ENCODE data around the gene SNX17.

The SNX17 gene

DNA sequence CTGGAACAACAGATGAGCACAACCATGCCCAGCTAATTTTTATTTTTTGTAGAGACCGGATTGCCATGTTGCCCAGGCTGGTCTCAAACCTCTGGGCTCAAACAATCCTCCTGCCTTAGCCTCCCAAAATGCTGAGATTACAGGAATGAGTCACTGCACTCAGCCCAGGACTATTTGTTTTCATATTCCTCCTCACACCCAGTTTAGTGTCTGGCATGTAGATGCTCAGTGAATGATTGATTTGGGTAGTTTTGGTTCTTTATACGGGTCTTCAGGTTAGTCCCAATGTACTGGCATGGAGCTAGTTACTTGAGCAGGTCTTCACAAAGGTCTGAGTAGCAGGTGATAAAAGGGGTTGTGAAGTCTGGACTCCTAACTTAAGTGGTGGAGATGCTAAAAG lies 6.5 kb upstream of the SNX17 start:
- in situ Hi-C loops (cut with HindIII; ENCODE audit: low sequenced_read_pairs): no loop called here

DNA sequence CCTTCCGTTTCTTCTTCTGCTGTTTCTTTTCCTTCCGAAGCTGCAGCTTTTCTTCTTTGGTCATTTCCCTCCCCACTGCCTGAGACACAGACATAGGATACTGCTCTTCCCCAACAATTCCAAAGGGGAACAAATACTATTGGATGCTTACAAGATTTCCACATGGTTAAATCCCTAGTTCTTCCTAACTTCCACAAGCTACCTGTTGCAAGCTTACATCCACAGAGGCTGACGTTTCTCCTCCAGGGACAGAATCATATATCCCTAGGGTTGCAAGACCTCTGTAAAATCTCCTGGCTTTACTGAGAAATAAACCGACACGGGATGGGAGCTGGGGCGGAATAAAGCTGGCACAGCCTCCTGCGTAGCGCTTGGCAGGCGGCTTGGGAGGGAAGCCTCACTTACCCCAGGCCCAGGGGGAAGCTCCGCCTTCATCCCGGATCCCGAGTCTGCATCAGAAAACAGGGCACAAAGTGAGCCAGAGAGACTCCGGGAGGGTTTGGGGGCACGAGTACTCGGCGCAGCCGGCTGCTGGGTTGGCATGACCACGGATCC lies 868 bp upstream of the SNX17 start:
- in situ Hi-C loops (cut with HindIII; ENCODE audit: low sequenced_read_pairs): no loop called here

DNA sequence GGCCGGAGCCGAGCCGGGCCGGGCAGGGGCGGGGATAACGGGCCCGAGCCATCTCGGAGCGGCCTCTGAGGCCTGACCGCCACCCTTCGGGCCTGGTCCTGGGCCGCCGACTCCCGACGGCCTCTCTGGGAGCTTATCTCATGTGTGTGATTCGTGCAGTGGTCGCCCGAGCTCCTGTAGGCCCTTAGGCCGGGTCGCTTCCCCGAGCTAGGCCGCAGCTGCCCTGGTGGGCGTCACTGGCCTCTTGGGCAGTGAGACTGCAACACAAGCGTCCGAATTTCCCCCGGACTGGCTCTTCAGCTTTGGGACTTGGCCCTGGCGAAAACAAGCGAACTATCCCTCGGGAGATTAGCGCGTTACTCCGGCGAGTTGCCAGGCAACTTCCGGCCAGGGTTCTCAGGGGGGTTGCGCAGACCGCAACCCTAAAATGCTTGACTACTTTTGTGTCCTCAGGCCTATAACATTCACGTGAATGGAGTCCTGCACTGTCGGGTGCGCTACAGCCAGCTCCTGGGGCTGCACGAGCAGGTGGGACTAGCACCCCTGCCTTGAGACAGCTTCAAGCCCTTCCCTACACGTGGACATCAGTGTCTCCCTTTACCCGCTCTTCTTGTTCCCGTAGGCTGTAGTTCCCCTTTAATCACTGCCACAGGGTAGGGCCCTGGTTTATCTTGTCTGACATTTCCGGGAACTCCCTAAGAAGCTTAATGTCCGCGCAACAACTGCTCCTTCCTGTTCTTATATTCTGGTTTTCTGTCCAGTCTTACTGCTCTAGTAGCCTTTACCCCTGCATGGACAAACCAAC lies 602 bp downstream of the SNX17 start:
- in situ Hi-C loops (cut with HindIII; ENCODE audit: low sequenced_read_pairs): no loop called here

DNA sequence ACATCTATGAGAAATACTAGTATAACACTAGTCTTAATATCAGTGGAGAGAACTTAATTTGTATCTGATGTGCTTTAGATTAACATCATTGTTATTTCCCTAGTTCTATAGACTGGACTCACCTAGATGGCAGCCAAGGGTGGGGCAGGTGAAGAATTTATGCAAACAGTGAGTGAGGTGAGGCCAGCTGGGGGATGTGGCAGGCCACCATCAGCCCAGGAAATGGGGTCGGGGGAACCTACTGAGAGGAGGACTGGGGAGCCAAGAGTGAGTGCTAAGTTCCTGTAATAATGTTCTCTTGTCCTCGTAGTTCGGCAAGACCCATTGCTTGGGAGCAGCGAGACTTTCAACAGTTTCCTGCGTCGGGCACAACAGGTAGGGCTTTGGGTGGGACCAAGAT lies 2.5 kb downstream of the SNX17 start:
- in situ Hi-C loops (cut with HindIII; ENCODE audit: low sequenced_read_pairs): no loop called here

DNA sequence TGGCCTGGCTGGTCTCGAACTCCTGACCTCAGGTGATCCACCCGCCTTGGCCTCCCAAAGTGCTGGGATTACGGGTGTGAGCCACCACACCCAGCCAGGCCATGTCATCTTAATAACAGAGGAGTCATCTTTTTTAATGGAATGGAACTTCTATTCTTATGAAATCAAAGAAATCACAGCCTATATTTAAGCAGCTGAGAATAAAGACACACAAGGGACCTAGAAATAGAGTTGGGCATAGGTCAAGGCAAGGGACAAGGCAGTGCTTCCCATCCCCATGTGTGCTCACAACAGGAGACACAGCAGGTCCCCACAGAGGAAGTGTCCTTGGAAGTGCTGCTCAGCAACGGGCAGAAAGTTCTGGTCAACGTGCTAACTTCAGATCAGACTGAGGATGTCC lies 3.2 kb downstream of the SNX17 start:
- in situ Hi-C loops (cut with HindIII; ENCODE audit: low sequenced_read_pairs): no loop called here

DNA sequence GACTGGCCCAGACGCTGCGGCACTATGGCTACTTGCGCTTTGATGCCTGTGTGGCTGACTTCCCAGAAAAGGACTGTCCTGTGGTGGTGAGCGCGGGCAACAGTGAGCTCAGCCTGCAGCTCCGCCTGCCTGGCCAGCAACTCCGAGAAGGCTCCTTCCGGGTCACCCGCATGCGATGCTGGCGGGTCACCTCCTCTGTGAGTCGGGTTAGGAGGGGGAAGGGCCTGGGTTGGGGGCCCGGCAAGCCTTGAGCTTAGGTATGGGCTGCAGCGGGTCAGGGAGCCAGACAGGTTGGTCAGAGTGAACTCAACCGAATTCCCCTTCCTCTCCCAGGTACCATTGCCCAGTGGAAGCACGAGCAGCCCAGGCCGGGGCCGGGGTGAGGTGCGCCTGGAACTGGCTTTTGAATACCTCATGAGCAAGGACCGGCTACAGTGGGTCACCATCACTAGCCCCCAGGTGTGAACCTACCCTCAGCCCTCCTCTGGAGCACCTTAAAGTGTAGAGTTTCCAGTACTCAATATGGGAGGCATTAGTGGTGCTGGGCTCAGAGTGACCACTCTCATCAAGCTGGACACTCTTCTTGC lies 5.2 kb downstream of the SNX17 start:
- in situ Hi-C loops (cut with HindIII; ENCODE audit: low sequenced_read_pairs): no loop called here

DNA sequence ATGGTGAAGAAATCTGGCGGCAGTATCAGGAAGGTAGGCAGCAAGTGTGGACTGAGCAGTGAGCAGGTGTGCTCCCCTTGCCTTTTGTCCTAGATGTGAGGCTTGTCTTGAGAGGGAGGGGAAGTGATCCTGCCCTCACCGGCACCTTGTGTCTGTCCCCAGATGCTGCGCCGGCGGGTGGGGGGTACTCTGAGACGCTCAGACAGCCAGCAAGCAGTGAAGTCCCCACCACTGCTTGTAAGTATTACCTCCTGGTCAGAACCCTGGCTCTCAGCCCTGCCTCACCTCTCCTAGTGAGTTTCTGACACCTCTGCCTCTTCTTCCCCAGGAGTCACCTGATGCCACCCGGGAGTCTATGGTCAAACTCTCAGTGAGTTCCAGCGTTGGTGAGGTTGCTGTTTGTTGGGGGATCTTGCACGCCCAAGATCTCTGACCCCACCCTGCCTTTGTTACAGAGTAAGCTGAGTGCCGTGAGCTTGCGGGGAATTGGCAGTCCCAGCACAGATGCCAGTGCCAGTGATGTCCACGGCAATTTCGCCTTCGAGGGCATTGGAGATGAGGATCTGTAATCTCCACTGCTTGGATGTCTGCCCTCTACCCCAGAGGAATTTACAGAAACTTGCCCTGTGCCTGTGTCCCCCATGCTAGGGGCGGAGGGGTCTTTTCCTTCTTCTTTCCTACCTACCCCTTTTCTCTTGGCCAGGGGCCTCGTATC lies 5.9 kb downstream of the SNX17 start:
- in situ Hi-C loops (cut with HindIII; ENCODE audit: low sequenced_read_pairs): no loop called here

DNA sequence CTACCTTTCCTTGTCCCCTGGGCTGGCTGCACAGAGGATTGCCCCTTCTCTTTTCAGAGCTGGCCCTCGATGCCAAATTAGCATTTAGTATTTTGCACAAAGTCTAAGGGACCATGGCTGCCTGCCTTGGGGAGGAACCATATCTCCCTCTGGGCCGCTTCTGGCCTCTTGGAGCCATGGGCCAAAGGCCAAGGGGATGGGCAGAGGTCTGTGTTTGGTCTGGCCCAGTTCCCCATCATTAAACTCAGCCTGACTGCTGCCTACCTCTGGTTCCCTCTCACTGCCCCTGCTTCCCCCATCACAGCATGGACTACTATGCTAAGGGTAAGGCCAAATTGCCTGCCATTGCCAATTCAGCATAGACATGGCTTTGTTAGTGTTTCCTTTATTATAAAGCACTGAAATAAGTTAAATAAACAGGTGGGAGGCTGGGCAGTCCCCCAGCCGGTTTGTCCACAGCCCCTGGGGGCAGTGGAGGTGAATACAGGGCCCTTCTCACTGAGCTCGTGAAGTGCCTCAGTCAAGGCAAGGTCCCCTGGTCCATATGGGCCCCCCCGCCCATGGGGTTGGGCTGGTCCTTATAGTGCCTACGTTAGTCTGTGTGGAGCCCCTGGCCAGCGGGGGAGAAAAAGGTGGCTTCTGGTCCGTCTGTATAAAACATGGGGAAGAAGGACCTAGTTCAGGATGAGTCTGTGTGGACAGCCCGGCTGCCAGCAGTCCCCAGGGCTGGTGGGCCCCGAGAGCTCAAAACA lies 6.6 kb downstream of the SNX17 start:
- in situ Hi-C loops (cut with HindIII; ENCODE audit: low sequenced_read_pairs): no loop called here

DNA sequence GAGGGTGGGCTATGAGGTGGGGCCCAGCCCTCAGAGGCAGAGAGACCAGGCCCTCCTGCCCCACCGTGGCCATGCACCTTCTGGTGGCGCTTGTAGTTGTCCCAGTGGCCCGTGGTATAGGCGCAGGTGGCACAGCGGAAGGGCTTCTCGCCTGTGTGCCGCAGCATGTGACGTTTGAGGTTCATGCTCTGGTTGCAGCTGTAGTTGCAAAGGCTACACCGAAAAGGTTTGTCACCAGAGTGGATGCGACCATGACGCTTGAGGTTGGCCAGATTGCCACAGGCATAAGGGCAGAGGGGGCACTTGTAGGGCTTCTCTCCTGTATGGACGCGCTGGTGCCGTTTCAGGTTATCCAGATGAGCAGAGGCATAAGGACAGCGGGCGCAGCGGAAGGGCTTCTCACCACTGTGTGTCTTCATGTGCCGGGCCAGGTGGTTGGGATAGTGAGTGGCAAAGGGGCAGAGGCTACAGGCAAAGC lies 7.2 kb downstream of the SNX17 start:
- in situ Hi-C loops (cut with HindIII; ENCODE audit: low sequenced_read_pairs): no loop called here

DNA sequence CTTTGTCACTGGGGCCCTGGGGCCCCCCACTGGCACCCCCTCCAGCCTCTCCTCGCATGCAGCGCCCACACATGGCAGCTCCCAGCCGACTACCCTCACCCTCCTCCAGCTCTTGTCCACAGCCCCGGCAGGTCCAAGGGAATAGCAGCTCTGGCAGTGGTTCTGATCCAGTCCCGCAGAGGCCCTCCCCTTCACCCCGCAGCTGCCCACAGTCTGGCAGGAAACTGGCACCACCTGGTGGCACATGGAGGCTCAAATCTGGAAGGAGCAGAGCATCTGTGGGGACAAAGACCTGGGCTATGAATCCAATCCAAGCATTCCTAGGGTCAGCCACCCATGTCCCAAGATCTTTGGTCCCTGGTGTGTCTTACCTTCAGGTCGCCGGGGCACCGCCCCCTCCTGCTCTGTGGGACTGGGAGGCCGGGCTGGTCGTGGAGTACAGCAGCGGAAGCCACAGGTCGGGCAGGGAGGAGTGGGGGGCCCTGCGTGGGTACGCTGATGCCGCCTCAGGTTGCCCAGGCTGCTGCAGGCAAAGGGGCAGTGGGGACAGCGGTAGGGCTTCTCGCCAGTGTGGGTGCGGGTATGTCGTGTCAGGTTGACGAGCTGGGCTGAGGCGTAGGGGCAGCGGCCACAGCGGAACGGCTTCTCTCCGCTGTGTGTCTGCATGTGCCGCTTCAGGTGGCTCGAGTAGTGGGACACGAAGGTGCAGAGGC lies 7.8 kb downstream of the SNX17 start:
- in situ Hi-C loops (cut with HindIII; ENCODE audit: low sequenced_read_pairs): no loop called here

DNA sequence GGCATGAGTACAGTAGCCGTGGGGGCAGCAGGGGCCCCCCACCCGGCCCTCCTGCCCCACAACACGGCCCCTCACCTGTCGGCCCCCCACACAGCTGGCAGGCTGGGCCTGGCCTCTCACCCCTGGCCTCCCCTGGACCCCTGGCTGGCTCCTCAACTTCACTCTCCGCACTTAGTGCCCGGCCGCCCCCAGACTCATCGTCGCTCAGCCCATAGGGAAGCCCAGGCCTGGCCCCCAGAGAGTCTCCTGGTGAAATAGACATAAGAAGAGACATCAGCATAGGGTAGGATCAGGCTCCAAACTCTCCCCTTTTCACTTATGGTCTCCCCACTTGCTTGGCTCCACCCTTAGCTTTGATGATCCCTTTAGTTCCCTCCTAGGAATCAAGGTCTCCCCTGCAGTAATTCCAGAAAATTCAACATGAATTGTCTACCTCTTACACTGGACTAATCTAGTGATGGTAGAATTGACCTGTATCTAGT lies 8.4 kb downstream of the SNX17 start:
- in situ Hi-C loops (cut with HindIII; ENCODE audit: low sequenced_read_pairs): no loop called here

DNA sequence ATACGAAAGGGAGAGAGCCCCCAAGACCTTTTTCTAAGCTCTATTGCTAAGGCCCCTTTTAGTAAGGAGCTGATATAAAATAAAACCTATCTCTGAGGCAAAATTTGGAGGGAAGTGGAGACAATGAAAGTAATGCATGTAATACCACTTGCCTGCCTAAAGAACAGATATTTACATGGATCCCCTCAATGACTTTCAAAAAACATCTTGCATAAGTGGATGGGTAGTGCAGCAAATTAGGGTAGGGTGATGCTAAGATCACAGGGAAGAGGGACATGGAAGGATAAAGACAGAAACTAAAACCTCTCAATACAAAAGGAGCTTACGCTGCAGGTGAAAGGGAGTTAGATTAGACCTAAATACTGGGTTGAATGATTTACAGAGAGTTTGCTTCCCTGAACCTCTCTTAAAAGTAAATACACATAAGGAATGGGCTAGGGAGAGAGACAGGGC lies 9.0 kb downstream of the SNX17 start:
- in situ Hi-C loops (cut with HindIII; ENCODE audit: low sequenced_read_pairs): no loop called here

DNA sequence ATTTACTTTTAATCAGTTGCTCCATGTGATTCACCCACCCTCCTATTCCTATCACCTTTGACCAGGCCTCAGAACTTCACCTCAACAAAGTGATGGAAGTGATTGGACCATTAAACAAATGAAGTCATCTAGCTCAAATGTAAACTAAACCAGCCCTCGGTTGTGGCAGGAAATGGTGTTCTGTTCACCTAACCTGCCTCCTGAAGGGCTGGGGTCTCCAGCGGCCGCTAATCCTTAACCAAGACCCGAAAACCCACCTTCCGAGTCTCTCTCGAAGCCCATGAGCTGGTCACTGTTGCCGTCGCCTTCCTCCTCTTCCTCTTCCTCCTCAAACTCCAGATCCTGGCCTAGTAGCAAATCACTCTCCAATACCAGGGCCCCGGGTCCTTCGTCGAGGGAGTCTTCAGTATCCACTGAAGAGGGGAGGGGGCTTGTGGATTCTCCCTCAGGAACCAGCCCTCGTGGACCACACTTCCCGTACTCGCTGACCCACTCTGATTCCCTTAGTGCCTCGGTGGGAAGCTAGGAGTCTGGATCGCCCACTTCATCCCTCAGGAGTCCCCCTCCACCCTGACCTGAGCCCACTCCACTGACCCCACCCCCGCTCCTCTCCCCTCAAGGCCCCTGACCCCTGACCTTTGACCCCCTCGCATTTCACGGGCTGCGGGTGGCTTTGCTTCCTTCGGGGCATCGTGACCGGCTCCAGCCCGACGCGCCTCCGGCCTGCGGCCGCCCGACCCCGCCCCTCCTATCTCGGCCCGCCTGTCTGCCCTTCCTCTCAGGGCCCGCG lies 9.6 kb downstream of the SNX17 start:
- in situ Hi-C loops (cut with HindIII; ENCODE audit: low sequenced_read_pairs): no loop called here

DNA sequence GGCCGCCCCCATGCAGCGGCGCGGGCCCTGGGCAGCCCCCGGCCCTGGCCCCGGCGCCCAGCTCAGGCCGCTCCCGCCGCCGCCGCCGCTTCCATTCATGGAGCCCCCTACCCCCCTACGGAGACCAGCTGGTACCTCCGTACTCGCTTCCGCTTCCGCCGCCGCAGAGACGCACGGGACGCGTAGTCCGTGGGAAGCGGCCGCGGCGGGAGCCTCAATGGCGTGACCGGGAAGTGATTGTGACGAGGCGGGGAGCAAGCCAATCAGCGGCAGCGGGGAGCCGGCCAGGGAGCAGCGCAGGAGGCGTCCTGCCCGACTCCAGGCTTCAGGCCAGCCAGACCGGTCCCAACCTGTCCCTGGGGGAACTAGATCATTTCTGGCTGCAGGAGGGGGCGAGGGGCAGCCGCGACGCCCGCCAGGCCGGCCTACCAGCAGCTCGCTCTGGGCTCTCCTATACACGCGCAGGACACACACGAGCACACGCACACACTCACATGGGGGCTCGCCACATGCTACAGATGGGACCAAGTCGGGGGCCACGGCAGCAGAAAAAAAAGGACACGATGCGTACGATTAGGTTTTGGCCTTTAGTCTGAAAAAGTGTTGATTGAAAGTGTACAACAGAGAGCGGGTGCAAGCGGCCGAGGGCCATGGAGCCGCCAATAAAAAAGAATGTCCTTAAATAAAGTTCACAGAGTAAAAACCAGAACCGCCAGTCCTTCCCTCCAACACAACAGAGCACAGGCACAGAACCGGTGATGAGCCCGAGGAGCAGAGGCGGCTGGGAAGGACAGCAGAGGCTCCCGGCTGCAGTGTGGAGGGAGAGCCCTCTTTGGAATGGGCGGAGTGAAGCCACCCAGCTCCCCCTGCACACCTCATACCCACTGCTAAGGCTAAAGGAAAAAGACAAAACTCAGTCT lies 10.5 kb downstream of the SNX17 start, which contains the start of gene ZNF513:
ZNF513 (minus strand) TSS at position 109 of the 920 bp plus-strand sequence. CDS start 208 bp downstream, outside the sequence.
- in situ Hi-C loops (cut with HindIII; ENCODE audit: low sequenced_read_pairs): no loop called here

DNA sequence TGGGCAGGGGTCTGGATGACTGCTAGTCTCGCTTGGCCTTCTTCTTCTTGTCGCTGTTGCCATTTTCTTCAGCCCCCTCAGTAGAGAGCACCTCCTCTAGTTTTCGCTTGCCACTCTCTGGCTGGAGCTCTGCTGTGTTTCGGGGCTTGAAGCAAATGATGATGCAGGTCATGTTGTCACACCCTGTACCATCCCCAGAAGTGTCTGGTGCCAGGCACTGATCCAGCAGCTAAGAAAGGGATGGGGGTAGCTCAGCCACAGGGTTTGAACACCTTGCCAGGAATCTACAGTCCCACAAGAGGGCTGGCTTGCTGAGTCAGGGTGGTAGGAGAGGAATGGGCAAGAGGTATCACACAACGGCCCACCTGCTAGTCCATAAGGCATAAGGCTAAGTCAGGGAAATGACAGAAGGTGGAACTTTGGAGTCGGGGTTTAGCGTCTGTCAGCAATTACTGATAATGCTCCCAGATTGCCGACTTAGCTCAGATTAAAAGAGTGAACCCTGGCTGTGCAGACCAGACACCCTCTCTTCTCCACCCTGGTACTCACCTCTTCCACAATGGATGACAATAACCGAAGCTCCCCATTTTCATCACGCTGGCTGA lies 11.3 kb downstream of the SNX17 start:
- in situ Hi-C loops (cut with HindIII; ENCODE audit: low sequenced_read_pairs): no loop called here

DNA sequence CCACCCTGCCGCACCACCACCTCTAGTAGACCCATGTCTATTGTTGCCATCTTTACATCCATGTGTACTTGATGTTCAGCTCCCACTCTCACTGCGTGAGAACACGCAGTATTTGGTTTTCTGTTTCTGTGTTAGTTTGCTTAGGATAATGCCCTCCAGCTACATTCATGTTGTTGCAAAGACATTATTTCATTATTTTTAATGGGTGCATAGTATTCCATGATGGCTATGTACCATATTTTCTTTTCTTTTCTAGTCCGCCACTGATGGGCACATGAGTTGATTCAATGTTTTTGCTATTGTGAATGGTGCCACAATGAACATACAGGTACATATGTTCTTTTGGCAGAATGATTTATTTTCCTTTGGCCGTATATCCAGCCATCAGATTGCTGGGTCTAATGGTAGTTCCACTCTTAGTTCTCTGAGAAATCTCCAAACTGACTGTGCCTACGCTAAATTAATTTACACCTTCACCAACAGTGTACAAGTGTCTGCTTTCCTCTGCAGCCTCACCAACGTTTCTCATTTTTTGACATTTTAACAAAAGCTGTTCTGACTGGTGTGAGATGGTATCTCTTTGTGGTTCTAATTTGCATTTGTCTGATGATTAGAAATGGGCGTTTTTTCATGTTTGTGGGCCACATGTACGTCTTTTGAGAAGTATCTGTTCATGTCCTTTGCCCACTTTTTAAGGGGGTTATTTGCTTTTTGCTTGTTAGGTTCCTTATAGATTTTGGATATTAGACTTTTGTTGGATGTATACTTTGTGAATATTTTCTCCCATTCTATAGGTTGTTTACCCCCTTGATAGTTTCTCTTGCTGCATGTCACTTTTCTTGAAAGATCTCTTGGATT lies 20.6 kb downstream of the SNX17 start:
- in situ Hi-C loops (cut with HindIII; ENCODE audit: low sequenced_read_pairs): no loop called here

DNA sequence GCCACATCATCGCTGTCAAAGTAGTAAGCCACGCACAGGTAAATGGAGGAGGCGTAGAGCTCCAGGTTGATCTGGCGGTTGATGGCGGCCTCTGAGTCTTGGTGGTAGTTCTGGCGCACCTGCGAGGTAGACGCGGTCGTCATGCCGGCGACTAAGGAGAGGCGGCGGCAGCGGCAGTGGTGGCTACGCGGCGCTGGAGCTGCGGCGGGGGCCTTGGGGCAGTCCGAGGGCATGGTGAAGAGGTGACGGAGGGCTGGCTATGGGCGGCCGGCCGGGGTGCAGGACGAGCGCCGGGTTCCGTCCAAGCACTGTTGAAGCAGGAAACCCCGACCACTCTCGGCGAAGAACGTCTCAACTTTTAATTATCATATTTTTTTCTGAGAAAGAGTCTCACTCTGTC lies 22.8 kb downstream of the SNX17 start:
- in situ Hi-C loops (cut with HindIII; ENCODE audit: low sequenced_read_pairs): no loop called here

Data from DLD1 (cell line).